Measurements from ENCODE around the gene VASP.
A peak's percentile ranks its signal among the peaks of the same experiment; 100 is the strongest.

Gene VASP

DNA sequence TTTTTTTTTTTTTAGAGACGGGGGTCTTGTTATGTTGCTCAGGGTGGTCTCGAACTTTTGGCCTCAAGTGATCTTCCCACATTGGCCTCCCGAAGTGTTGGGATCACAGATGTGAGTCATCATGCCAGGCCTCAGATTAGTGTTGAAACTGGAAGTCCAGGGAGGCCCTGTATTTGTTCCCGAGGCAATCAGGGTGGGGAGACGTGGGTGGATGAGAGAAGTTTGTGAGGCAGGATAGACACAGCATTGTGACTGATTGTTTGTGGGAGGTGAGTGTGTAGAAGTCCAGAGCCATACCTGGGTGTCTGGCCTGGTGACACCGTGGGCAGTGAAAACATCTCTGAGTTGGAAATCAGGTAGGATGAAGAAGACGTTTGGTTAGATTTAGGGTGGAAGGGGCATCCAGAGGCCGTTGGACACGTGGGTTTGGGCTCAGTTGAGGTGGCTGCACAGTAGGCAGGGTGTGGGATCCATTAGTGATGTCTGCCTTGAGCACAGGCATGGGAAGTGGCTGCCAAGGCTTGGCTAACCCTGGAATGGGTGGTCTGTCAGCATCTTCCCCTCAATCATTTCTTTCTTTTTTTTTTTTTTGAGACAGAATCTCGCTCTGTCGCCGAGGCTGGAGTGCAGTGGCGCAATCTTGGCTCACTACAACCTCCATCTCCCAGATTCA lies 22.9 kb upstream of the VASP start:
- Mint-ChIP-seq H3K9me3 (no peaks in the 10 kb centered on the region), H3K4me1 (peaks cover 11% of the 10 kb centered on the region), H3K4me3 (peak overlapping the region; percentile 3), H3K27ac (peak overlapping the region; percentile 17), H3K36me3 (no peaks in the 10 kb centered on the region)
- ATAC-seq (no peak), DNase-seq (ENCODE audit: low spot score in 2 of 2) (no peak)

DNA sequence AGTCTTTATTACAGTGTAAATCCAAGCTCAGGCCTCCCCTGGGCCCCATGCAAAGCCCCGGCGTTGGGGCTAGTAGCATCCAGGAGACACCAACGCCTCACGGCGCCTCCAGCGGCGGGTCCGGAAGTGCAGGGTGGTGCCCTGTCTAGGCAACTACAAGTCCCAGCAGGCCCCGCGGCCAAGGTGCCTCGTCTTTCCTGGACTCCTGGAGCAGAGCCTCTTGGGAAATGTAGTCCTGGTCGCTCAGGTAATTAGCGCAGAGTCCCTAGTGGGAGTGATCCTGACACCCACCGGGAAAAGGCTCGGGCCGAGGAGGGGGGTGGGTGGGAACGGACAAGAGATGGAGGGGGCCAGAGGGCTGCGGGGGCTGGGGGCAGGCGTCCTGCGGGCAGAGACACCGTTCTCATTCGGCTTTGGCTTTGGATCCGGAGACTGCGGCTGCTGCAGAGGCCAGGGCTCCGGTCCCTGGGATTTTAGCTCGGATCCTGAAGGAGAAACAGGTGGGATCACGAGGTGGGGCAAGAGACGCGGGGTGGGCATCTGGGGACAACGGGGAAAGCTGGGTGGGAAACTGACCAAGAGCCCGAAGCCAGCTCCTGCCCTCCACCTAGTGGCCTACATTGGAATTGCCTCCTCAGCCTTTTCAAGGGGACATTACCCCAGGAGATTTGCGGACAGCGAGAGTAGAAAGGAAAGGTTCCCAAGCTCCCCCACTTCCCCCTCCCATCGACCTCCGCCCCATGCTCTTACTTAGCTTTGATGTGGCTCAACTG lies 21.8 kb upstream of the VASP start:
- ATAC-seq = peak; percentile 99
- Mint-ChIP-seq H3K4me1 (peaks cover 6% of the 10 kb centered on the region), H3K9me3 (no peaks in the 10 kb centered on the region), H3K27ac (peak overlapping the region; percentile 76), H3K4me3 (peak overlapping the region; percentile 78), H3K36me3 (no peaks in the 10 kb centered on the region)
- peak; percentile 99 for DNase-seq (ENCODE audit: low spot score in 2 of 2)

DNA sequence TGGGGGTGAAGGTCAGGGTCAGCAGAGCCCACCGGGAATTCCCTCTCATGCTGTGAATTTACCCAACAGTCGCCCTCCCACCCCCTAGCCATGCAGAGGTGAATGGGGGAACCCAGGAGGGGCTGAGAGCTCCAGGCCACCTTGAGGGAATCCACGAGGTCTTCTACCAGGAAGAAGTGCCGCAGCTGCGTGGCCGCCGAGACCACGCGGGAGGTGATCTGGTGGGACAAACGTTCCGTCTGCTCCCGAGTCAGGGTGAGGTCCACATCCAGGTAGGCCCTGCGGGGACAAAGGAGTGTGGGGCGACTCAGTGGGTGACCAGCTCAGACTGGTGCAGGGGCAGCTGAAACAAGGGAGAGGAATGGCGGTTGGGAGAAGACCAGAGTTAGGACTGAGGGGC lies 18.6 kb upstream of the VASP start:
- no peak for DNase-seq (ENCODE audit: low spot score in 2 of 2)
- ATAC-seq = no peak
- Mint-ChIP-seq H3K4me3 (no peak overlapping the region), H3K36me3 (no peaks in the 10 kb centered on the region), H3K9me3 (no peaks in the 10 kb centered on the region), H3K27ac (no peak overlapping the region), H3K4me1 (peaks cover 19% of the 10 kb centered on the region)

DNA sequence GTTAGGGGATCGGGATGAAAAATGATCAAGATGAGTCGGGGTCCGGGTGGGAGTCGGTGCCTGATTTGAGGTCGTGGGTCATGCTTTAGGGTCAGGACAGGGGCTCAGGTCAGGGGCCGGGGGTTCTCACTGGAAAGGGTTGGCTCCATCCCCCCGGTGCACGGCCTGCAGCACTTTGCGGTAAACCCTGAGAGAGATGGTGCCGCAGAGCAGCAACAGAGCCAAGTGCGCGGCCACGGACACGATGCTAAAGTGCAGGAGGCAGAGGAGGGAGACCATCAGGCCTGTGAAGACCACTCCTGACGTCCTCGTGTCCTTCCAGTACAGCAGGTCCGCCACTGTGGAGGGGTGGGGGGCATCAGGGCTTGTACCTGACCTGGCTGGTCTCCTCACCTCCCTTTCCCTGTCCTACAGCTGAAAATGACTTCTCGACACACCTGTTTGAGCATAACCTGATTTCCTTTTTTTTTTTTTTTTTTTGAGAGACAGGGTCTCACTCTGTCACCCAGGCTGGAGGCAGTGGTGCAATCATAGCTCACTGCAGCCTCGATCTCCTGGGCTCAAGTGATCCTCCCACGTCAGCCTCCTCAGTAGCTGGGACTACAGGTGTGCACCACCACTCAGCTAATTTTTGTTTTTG lies 17.9 kb upstream of the VASP start:
- no peak for ATAC-seq
- H3K4me3 Mint-ChIP-seq = no peak overlapping the region
- DNase-seq (ENCODE audit: low spot score in 2 of 2) = no peak
- H3K9me3 Mint-ChIP-seq = no peaks in the 10 kb centered on the region
- H3K27ac Mint-ChIP-seq = no peak overlapping the region
- H3K4me1 Mint-ChIP-seq = peaks cover 16% of the 10 kb centered on the region
- H3K36me3 Mint-ChIP-seq = no peaks in the 10 kb centered on the region

DNA sequence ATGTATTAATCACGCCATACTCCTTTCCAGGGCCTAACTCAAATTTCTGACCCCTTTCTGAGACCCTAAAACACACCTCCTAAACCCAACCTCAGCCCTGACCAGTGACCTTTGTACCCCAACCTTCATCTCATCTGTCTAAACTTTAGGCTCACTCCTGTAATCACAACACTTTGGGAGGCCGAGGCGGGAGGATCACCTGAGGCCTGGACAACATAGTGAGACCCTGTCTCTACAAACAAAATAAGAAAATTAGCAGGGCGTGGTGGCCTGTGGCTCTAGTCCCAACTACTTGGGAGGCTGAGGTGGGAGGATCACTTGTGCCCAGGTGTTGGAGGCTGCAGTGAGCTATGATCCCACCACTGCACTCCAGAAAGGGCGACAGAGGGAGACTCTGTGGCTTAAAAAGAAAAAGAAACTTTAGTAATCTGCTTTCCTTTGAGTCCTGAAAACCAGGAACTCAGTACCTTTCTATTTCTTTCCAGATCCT lies 15.1 kb upstream of the VASP start:
- no peak overlapping the region for H3K27ac Mint-ChIP-seq
- ATAC-seq = no peak
- peak overlapping the region; percentile 50 for H3K4me3 Mint-ChIP-seq
- no peaks in the 10 kb centered on the region for H3K9me3 Mint-ChIP-seq
- no peaks in the 10 kb centered on the region for H3K36me3 Mint-ChIP-seq
- no peak for DNase-seq (ENCODE audit: low spot score in 2 of 2)
- peaks cover 32% of the 10 kb centered on the region for H3K4me1 Mint-ChIP-seq

DNA sequence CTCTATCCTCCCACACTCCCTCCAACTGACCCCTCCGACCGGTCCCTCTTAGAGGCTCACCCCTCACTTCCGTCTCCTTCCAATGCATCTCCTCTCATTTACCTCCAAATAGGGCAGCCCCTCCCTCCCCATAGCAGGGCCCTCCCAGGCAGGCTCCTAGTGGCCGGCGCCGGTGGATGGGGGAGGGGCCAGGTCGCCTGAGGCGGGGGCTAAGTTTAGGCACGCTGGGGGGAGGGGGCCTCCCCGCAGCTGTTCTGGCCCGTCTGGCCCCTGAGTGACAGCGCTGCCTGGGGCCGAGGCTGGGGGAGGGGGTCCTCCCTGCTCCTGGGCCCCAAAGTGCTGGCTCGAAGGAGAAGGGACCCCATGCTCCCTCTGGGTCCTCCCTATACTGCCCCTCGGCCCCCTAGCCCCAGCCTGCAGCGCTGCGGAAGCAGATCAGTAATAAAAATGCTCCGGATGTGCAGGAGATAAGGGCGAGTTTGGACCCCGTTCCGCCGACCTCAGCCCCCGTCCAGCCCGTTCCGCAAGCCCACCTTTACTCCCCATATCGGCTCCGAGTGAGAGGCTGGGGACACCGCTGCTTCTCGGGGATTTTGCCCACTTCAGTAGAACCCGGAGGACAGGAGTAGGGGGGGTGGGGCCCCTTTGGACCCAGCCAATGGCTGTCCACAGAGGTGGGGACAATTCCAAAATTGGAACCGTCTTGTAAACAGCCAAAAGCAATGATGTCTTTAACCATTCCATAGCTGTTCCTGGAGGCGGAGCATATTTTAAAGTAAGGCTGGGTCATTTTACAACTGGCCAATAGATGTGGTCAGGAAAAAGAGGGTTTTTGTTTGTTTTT lies 14.4 kb upstream of the VASP start:
- Mint-ChIP-seq H3K36me3 (no peaks in the 10 kb centered on the region), H3K4me3 (peak overlapping the region; percentile 50), H3K9me3 (no peaks in the 10 kb centered on the region), H3K27ac (peak overlapping the region; percentile 12), H3K4me1 (peaks cover 36% of the 10 kb centered on the region)
- ATAC-seq = no peak
- no peak for DNase-seq (ENCODE audit: low spot score in 2 of 2)

DNA sequence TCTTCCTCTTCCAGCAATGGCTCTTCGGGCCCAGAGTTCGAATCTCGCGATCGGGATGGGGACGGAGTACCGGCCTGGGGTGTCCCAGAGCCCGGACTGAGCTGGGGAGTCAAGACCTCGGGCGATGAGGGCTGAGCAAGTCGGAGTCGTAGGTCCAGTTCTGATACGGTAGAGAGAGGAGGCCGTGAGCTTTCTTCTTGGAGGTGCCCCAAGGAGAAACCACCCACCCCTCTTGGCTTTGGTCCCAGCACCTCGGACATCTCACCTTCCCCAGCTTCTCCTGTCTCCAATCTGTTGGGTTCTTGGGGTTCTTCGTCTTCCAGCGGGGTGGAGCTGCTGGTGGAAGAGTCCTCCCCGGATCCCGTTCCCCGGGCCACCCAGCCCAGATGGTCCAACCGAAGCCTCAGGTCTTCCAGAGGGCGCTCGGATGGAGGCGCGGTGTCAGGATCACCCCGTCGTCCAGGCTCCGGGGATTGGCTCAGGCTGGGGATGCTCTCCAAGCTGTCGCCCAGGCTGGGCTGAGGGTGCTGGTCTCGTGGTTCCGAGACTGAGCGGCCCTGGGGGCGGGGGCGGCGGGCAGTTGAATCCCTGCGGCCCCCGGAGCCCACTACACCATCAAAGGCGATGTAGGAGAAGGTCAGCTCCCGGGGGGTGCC lies 12.9 kb upstream of the VASP start:
- DNase-seq (ENCODE audit: low spot score in 2 of 2) (no peak), ATAC-seq (no peak)
- Mint-ChIP-seq H3K9me3 (no peaks in the 10 kb centered on the region), H3K4me1 (peaks cover 47% of the 10 kb centered on the region), H3K27ac (no peak overlapping the region), H3K4me3 (no peak overlapping the region), H3K36me3 (peaks cover 4% of the 10 kb centered on the region)

DNA sequence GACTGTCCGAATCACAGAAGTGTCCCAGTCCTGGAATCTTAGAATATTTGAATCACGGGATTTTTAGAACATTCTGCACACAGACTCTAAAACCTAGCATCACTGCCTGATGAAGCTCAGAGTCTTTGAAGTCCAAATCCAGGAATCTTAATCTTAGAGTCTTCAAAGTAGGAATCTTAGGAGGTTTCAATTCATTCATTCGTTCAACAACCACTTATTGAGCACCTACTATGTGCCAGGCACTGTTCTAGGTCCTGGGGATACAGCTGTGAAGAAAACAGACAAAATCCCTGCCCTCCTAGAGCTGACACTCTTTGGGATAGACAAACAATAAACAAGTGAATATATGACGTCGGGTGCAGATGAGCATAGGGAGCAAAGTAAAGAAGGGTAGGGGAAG lies 12.1 kb upstream of the VASP start:
- Mint-ChIP-seq H3K27ac (no peak overlapping the region), H3K36me3 (peaks cover 5% of the 10 kb centered on the region), H3K4me3 (peak overlapping the region; percentile 82), H3K9me3 (no peaks in the 10 kb centered on the region), H3K4me1 (peaks cover 52% of the 10 kb centered on the region)
- DNase-seq (ENCODE audit: low spot score in 2 of 2) = no peak
- no peak for ATAC-seq

DNA sequence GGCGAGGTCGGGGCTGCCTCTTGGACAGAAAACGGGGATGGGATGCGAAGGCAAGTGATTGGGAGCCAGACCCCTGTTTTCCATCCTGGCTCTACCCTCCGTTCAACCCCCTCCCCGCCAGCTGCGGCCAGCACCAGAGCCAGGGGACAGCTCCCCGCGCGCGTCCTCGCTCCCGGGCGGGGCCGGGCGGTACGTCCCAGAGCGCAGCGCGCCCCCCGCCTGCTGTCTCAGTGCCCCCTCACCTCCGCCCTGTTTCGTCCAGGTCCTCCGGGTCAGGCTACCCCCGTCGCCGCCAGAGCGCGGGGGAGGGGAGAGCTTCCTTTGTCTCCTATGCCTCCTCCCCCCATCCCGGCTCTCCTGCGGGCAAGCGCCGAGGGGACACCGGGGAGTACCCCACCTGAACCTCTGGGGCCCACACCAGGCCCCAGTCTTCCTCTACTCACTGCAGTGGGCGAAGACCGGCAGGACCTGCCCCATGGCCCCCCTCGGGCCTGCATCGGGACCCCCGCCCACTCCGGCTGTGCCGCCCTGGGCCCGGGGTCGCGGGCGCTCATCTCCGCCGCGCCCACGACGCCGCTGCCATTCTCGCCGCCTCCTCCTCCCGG lies 10.8 kb upstream of the VASP start:
- peak; percentile 44 to 76 for DNase-seq (ENCODE audit: low spot score in 2 of 2)
- ATAC-seq = peak; percentile 35
- Mint-ChIP-seq H3K4me3 (peak overlapping the region; percentile 82), H3K36me3 (peaks cover 5% of the 10 kb centered on the region), H3K9me3 (no peaks in the 10 kb centered on the region), H3K27ac (peak overlapping the region; percentile 84), H3K4me1 (peaks cover 60% of the 10 kb centered on the region)

DNA sequence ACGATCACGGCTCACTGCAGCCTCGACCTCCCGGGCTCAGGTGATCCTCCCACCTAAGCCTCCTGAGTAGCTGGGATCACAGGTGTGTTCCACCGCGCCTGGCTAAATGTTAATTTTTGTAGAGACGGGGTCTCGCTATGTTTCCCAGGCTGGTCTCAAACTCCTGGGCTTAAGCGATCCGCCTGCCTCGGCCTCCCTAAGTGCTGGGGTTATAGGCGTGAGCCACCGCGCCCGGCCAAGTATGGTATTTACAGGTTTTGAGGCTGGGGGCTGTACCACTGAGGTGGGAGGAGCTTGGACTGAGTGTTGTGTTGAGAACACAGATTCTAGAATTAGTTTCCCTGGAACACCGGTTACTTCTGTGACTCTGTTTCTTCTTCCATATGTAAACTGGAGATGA lies 9.5 kb upstream of the VASP start:
- H3K36me3 Mint-ChIP-seq = peaks cover 5% of the 10 kb centered on the region
- H3K4me1 Mint-ChIP-seq = peaks cover 55% of the 10 kb centered on the region
- H3K27ac Mint-ChIP-seq = no peak overlapping the region
- no peaks in the 10 kb centered on the region for H3K9me3 Mint-ChIP-seq
- peak overlapping the region; percentile 82 for H3K4me3 Mint-ChIP-seq
- ATAC-seq (no peak), DNase-seq (ENCODE audit: low spot score in 2 of 2) (no peak)

DNA sequence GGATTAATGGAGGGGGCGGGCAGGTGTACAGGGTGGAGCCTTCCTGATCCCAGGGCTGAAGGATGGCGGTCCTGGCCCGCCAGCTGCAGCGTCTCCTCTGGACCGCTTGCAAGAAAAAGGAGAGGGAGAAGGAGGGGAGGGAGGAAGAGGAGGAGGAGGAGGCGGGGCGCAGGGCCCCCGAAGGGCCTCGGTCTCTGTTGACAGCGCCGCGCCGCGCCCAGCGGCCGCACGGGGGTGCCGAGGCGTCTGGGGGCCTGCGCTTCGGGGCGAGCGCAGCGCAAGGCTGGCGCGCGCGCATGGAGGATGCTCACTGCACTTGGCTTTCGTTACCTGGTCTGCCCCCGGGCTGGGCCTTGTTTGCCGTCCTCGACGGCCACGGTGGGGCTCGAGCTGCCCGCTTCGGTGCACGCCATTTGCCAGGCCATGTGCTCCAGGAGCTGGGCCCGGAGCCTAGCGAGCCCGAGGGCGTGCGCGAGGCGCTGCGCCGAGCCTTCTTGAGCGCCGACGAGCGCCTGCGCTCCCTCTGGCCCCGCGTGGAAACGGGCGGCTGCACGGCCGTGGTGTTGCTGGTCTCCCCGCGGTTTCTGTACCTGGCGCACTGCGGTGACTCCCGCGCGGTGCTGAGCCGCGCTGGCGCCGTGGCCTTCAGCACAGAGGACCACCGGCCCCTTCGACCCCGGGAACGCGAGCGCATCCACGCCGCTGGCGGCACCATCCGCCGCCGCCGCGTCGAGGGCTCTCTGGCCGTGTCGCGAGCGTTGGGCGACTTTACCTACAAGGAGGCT lies 8.7 kb upstream of the VASP start, which contains the start of gene PPM1N:
Gene PPM1N (plus strand): TSS at position 33 of the 785 bp plus-strand sequence. CDS start 30 bp downstream, at position 63.
- Mint-ChIP-seq H3K4me3 (peak within 1 kb of the TSS; percentile 82), H3K27ac (peak within 1 kb of the TSS; percentile 84), H3K4me1 (peaks cover 48% of the 10 kb centered on the region), H3K36me3 (peaks cover 5% of the 10 kb centered on the region), H3K9me3 (no peaks in the 10 kb centered on the region)
- ATAC-seq (peak; percentile 73), DNase-seq (ENCODE audit: low spot score in 2 of 2) (peak; percentile 54 to 84)

DNA sequence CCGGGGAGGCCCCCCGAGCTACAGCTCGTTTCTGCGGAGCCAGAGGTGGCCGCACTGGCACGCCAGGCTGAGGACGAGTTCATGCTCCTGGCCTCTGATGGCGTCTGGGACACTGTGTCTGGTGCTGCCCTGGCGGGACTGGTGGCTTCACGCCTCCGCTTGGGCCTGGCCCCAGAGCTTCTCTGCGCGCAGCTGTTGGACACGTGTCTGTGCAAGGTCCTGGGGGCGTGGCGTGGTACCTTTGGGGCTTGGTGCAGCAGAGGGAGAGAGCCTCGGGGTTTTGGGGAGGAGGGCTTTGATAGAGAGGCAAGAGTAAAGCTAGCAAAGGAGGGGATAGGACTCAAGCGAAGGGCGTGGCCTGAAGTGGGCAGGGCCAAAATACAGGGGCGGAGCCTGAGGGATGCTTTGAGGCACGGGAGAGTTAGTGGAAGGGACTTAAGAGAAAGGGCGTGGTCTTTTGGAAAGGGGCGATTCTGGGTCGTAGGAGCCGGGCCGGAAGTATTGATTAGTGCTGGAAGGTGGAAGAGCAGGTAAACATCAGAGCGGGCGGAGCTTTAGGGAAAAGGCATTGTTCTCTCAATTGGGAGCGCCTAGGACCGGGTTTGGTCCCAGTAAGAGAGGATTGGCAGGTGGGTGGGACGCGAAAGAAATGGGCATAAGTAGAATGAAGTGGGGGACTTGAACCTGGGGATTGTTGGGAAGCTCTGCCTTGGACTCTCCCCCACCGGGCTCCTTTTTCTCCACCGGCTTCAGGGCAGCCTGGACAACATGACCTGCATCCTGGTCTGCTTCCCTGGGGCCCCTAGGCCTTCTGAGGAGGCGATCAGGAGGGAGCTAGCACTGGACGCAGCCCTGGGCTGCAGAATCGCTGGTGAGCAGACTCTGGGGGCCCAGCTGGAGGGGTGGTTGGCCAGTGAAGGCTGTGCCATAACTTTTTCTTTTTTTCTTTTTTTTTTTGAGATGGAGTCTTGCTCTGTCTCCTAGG lies 7.8 kb upstream of the VASP start:
- DNase-seq (ENCODE audit: low spot score in 2 of 2) (peak; percentile 48 to 89), ATAC-seq (peak; percentile 58)
- Mint-ChIP-seq H3K4me3 (peak overlapping the region; percentile 82), H3K27ac (no peak overlapping the region), H3K9me3 (no peaks in the 10 kb centered on the region), H3K36me3 (peaks cover 5% of the 10 kb centered on the region), H3K4me1 (peaks cover 48% of the 10 kb centered on the region)
